HG03097 (cell line): ENCODE results near the gene FBXW8.

ENCODE experiments used
- ATAC-seq: cut with Tn5 transposase; IDR thresholded peaks from one replicate; pipeline ENCODE4 v1.9.1; 2021; ENCODE audit not compliant: unreplicated experiment, low FRiP score

Gene FBXW8

GRCh38 chr12:117033382-117034221 is 122.9 kb downstream of the FBXW8 start:
- ATAC-seq = no peak

DNA sequence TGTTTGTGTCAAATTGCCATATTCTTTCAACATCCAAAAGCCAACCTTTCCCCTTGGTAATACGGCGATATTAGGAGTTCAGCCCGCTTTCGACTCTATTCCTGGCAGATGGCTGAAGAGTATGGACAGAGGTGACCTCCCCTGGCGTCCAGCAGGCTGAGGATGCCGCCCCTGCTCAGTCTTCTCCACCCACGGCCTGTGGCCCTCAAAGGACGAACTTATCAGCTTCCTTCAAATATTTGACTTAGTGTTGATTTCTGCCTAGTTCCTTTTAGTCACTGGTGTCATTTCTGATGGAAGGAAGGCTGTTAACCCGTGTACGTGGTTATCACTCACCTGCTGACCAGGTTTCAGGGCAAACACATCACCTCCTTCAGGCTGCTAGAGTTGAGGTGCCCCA is 123.5 kb downstream of the FBXW8 start:
- no peak for ATAC-seq

DNA sequence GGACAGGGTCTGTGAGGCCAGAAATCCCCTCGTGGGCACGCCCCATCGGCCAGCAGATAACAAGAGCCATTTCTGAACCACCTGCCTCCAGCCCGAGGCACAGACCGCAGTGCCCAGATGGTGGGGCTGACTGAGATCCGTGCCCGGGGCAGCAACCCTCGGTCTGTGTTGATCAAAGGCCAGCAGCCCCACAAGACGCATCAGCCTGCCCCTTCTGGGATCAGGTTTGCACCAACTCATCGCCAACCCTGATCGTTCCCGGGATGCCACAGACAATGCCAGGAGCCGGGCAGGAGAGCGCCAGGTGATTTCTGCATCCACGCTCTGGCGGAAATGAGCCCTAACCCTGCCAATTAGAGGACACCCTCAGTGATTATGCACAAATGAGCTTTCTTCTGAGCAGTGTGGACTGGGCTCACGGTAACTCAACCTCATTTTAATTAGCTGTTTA is 124.0 kb downstream of the FBXW8 start:
- ATAC-seq = no peak

DNA sequence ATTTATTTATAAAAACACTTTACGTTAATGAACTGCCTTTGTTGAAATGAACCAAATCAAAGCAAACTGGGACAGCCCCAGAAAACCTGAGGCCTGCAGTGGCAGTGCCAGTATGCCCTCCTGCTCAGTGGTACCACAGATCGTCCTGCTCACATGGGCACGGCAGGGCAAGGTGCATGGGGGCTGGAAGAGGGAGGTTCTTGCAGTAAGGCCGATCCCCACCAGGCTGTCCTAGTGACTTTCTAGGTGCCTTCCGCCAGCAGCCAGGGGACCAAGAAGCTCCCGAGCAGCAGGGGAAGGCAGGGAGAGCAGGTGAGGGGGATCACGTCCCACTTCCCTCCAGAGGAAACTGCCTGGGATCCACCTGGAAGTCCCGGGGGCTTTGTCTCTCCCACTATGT is 124.5 kb downstream of the FBXW8 start:
- no peak for ATAC-seq

DNA sequence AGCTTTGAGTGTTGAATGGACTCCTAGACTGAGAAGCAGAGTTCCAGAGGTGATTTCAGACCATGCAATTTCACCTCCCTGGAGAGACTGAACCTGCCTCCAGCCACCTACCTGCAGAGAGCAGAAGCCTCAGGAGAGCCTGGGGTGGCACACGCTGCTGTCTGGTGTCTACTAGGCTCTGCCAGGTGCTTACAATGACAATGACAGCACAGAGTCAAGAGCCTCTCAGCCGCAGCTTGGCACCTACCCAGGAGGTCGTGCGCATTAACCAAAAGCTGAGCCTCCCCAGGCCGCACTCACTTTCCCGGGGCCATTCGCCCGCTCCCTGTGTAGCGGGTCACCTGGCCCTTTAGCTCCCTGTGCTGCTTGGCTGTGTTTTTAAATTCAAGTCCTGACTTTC is 125.3 kb downstream of the FBXW8 start:
- no peak for ATAC-seq

DNA sequence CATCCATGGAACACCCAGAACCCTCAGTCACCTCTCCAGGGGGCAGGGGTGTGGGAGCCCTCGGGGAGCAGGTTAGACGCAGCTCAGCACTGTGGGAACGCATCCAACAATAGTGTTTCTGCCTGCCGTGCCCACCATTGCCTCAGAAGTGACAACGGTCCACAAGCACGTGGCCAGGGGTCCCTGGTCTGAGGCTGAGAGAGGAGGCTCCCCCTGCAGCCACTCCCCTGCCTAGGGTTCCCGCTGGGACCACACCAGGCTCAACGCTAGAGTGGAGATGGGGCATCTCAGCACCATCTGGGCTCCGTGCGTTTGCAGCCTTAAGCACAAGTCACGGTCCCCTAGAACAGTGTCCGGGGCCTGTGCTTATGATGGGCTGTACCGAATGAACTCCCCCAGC is 125.8 kb downstream of the FBXW8 start:
- ATAC-seq = no peak

- ATAC-seq = no peak
Measured at GRCh38 chr12:117037289-117038022, 126.7 kb downstream of the FBXW8 start.

- ATAC-seq = no peak
Measured at GRCh38 chr12:117038023-117038680, 127.4 kb downstream of the FBXW8 start.

GRCh38 chr12:117038919-117039318 is 128.2 kb downstream of the FBXW8 start:
- ATAC-seq = no peak

DNA sequence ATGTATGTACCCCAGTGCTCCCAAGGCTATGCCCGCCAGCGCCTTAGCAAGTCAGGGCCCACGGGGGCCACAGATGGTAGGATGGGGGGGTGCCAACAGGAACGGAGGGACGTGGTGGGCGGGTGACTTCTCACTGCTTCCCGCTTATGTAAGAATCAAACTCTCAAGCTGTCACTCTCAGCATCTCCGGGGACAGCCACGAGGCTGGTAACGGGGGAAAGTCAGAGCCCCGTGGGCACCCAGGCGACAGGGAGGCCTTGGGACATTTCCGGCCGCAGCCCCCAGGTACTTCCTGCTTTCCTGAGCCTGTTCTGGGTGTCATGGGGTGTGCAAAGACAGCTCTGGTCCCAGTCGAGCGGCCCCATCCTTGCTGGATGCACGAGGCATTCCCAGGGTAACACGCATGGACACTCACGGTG is 129.2 kb downstream of the FBXW8 start:
- no peak for ATAC-seq

GRCh38 chr12:117040496-117040895 is 129.7 kb downstream of the FBXW8 start:
- ATAC-seq = no peak

- no peak for ATAC-seq
Measured at GRCh38 chr12:117041798-117042170, 131.0 kb downstream of the FBXW8 start.

DNA sequence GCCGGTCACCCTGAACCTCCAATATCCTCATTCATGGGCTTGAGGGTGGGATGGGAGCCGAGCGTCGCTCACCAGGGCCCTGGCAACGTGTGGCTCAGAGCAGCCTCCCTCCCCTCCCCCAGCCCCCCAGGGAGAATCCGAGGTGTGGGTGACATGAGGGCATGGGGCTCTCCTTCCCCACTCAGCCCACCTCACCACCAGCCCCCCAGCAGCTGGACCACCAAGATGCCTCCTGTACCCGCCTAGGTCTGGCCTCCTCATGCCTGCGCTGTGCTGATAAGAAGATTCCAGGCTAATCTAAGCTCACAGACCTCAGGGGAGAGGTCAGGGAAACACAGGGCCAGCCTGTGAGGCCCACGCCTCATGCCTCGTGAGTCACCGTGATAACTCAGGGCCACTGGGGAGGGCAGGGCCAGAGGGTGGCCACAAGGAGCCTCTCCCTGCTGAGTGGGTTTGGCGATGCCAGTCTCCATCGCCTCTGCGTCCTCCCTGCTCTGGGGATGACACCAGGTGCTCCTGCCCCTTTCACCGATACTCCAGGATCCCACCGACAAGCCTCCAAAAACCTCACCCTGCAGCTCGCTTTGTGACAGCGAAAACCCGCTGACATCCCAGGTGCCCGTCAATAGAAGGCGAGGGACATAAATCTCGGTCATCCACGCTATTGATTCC is 131.6 kb downstream of the FBXW8 start:
- ATAC-seq = no peak

GRCh38 chr12:117042862-117043261 is 132.1 kb downstream of the FBXW8 start:
- ATAC-seq = no peak

GRCh38 chr12:117044311-117044710 is 133.6 kb downstream of the FBXW8 start:
- no peak for ATAC-seq

DNA sequence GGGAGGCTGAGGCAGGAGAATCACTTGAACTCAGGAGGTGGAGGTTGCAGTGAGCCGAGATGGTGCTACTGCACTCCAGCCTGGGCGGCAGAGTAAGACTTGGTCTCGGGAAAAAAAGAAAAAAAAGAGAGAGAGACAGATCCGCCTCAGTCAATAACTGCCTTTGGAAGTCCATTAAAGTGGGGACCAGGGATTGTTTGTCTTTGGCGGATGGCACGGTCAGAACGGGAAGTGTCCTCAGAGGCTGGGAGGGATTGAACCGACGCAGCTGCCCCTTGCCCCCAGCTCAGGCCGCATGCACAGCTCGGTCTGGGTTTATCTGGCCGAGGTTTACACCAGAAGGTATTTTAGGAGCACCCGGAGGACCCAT is 134.0 kb downstream of the FBXW8 start:
- ATAC-seq = no peak

- ATAC-seq = no peak
Measured at GRCh38 chr12:117045160-117046010, 134.6 kb downstream of the FBXW8 start.

- ATAC-seq = no peak
Measured at GRCh38 chr12:117046011-117046369, 135.2 kb downstream of the FBXW8 start.

- ATAC-seq = no peak
Measured at GRCh38 chr12:117046425-117046824, 135.7 kb downstream of the FBXW8 start.

- ATAC-seq = no peak
Measured at GRCh38 chr12:117046861-117047530, 136.2 kb downstream of the FBXW8 start.
